A549 (cell line): Measurements from ENCODE around the gene ADAM10.

Experiments used
- BHLHE40 ChIP-seq: IDR thresholded peaks from 2 replicates; pipeline ENCODE4 v1.6.1; 2012; ENCODE audit warnings: low read depth, low read length, inconsistent platforms
- CEBPB ChIP-seq, 2 experiments: fragments of >200 bp in 1 of 2; sonication (Bioruptor Twin) in 1 of 2; formaldehyde crosslinking in 1 of 2; IDR thresholded peaks; 2 replicates each; pipeline ENCODE4 v1.6.1; 2012 to 2016
- CTCF ChIP-seq: fragments of >200 bp; sonication (Bioruptor Twin); formaldehyde crosslinking; IDR thresholded peaks from 3 replicates; pipeline ENCODE4 v1.5.1; 2016
- HDAC2 ChIP-seq: fragments of 200-600 bp; sonication (generic); IDR thresholded peaks from 2 replicates; pipeline ENCODE4 v1.6.1; 2016
- JUN ChIP-seq, 2 experiments: fragments of >200 bp; sonication (Bioruptor Twin); formaldehyde crosslinking; IDR thresholded peaks; 2 replicates in 1 of 2; 3 replicates in 1 of 2; pipeline ENCODE4 v1.6.1; 2016 to 2017
- MAFK ChIP-seq: fragments of 450-650 bp; IDR thresholded peaks from 2 replicates; pipeline ENCODE4 v1.6.1; 2014; ENCODE audit not compliant: partially characterized antibody
- POLR2A ChIP-seq: IDR thresholded peaks from 2 replicates; pipeline ENCODE4 v1.6.1; 2012; ENCODE audit warnings: mild to moderate bottlenecking, low read length
- RFX5 ChIP-seq: fragments of 450-650 bp; IDR thresholded peaks from 2 replicates; pipeline ENCODE4 v1.7.1; 2014; ENCODE audit warnings: antibody characterized with exemption, mild to moderate bottlenecking, moderate library complexity
- SMC3 ChIP-seq: fragments of >200 bp; sonication (Bioruptor Twin); formaldehyde crosslinking; IDR thresholded peaks from 3 replicates; pipeline ENCODE4 v1.6.1; 2018; ENCODE audit warnings: inconsistent platforms
- ZFP36 ChIP-seq: fragments of 450-650 bp; IDR thresholded peaks from 2 replicates; pipeline ENCODE4 v1.6.1; 2014; ENCODE audit warnings: borderline replicate concordance; ENCODE audit not compliant: partially characterized antibody
- TF ChIP-seq, protein P1 (sequence below): IDR thresholded peaks from 2 replicates; pipeline ENCODE4 v1.6.1; 2012
- TF ChIP-seq, protein P2 (sequence below): fragments of 200-600 bp; sonication (generic); IDR thresholded peaks from 2 replicates; pipeline ENCODE4 v1.6.1; 2016; ENCODE audit warnings: antibody characterized with exemption, mild to moderate bottlenecking, moderate library complexity

DNA sequence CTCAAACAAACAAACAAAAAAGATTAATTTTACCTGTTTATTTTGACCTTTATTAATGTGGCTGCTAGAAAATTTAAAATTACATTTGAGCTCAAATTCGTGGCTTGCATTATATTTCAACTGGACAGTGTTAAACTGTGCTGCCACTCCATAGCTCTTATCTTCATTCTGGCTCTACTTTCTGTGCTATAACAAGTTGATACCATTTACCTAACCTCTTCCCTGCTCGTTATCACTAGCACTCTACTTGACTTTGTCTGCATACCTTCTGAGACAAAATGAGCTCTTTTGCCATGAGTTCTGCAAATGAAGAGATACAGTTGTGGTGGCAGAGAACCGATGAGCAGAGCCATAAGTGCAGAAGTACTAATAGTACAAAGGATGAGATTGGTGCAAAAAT is 48.0 kb upstream of the ADAM10 start:
- no peak for TF ChIP-seq POLR2A
- no peak for TF ChIP-seq JUN (IDR thresholded peaks at IDR 0.05)
- TF ChIP-seq ZFP36: no peak
- TF ChIP-seq, protein P1, sequence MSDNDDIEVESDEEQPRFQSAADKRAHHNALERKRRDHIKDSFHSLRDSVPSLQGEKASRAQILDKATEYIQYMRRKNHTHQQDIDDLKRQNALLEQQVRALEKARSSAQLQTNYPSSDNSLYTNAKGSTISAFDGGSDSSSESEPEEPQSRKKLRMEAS: no peak
- TF ChIP-seq CTCF: no peak
- TF ChIP-seq RFX5: no peak
- TF ChIP-seq HDAC2: no peak
- no peak for TF ChIP-seq BHLHE40
- no peak for TF ChIP-seq SMC3
- no peak for TF ChIP-seq CEBPB (IDR thresholded peaks at IDR 0.05)
- no peak for TF ChIP-seq MAFK
- TF ChIP-seq, protein P2, sequence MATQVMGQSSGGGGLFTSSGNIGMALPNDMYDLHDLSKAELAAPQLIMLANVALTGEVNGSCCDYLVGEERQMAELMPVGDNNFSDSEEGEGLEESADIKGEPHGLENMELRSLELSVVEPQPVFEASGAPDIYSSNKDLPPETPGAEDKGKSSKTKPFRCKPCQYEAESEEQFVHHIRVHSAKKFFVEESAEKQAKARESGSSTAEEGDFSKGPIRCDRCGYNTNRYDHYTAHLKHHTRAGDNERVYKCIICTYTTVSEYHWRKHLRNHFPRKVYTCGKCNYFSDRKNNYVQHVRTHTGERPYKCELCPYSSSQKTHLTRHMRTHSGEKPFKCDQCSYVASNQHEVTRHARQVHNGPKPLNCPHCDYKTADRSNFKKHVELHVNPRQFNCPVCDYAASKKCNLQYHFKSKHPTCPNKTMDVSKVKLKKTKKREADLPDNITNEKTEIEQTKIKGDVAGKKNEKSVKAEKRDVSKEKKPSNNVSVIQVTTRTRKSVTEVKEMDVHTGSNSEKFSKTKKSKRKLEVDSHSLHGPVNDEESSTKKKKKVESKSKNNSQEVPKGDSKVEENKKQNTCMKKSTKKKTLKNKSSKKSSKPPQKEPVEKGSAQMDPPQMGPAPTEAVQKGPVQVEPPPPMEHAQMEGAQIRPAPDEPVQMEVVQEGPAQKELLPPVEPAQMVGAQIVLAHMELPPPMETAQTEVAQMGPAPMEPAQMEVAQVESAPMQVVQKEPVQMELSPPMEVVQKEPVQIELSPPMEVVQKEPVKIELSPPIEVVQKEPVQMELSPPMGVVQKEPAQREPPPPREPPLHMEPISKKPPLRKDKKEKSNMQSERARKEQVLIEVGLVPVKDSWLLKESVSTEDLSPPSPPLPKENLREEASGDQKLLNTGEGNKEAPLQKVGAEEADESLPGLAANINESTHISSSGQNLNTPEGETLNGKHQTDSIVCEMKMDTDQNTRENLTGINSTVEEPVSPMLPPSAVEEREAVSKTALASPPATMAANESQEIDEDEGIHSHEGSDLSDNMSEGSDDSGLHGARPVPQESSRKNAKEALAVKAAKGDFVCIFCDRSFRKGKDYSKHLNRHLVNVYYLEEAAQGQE: no peak
